Fibroblast of skin of left quadriceps (primary cell): ENCODE data around the gene TNFRSF8.
"Not testable (repeated sequence)": the region's sequence is repeated elsewhere in the genome, so short reads cannot be mapped to it uniquely, and the experiment has no call there.

Source experiments
- DNase-seq, 2 experiments: peaks; one replicate each; pipeline ENCODE4 v3.0.0-alpha.2; 2013; ENCODE audit warnings: low read depth in 2 of 2

TNFRSF8 gene

GRCh38 chr1:12038356-12039163 lies 24.5 kb upstream of the TNFRSF8 start:
- no peak for DNase-seq

GRCh38 chr1:12039164-12039525 lies 24.0 kb upstream of the TNFRSF8 start:
- no peak for DNase-seq

GRCh38 chr1:12039824-12040456 lies 23.2 kb upstream of the TNFRSF8 start:
- not testable (repeated sequence) for DNase-seq

- peak; percentile 93 to 94 for DNase-seq
These were observed 22.5 kb upstream of the TNFRSF8 start for GRCh38 chr1:12040457-12041051.

DNA sequence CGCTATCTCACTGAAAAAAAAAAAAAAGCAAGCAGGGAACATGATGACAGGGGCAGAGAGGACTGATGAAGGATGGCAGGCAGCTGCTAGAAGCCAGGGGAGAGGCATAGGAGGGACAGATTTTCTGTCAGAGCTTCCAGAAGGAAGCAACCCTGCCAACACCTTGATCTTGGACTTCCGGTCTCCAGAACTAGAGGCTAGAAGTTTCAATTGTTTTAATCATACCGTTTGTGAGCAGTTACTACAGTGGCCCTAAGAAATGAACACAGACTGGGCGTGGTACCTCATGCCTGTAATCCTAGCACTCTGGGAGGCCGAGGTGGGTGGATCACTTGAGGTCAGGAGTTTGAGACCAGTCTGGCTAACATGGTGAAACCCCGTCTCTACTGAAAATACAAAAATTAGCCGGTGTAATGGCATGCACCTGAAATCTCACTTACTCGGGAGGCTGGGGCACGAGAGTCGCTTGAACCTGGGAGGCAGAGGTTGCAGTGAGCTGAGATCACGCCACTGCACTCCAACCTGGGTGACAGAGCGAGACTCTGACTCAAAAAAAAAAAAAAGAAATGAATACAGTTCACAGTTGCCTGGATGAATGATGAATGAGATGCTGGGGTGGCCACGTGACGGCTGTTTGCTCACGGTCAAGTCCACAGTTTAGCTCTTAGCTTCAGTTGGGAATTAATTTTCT lies 18.8 kb upstream of the TNFRSF8 start:
- DNase-seq, result not testable (repeated sequence)

DNA sequence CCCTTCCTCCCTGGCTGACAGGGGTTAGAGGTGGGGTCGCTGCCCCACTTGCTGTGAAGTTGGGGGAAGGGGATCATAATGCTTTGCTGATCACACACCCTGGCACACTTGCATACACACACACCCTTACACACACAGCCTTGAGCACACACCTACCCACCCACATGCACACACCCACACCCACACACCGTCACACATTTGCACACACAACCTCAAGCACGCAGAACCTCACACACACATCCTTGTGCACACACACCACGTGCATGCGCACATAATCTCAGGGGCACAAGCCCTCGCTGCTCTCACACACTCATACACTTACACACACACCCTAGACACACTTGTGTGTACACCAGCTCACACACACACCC lies 16.4 kb upstream of the TNFRSF8 start:
- no peak for DNase-seq

DNA sequence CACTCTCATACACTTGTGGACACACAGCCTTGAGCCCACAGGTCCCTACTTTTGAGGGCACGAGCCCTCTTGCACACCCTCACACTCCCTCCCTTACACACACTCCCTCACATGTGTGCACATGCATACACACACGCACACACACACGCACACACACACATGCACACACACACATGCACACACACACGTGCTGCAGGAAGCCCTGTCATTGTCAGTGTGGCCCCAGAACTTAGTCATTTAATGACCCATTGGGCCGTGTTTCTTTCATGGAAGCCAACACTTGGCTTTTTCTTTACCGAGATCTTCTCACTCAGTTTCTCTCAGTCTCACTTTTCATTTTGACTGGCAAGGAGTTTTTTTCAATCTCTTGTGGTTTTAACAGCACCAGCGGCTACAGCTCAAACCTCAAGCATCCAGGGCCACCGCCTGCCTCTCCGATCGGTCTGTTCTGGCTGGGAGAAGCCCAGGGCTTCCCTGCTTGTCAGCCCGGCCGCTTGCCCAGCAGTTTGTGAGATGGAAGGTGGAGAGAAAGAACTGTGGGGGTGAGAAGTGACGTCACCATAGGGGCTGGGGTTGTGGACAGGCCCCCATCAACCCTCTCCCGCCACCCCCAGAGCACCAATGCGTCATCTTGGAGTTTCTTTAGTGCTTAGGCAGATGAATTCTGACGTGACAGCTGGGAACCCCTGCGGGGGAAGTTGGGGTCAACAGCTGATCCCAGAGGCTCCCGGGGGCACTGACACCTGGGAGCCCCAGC lies 15.8 kb upstream of the TNFRSF8 start:
- no peak for DNase-seq

DNA sequence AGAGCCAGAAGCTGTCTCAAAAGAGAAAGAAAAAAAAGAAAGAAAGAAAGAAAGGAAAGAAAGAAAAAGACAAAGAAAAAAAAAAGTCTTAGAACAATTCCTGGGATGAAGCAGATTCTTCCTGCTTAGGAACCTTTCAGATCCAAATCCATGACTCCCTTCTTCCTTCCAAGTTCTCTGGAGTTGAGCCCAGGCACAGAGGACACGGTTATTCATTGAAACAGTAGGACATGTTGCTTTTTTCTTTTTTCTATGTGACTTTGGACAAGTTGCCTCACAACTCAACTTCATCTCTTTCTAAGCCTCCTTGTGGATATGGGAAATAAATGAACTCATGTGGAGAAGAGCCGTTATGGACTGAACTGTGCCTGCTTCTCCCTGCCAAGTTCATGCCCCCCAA lies 14.7 kb upstream of the TNFRSF8 start:
- no peak for DNase-seq

- no peak for DNase-seq
These were observed 13.5 kb upstream of the TNFRSF8 start for GRCh38 chr1:12049616-12050015.

- DNase-seq, result no peak
These were observed 11.7 kb upstream of the TNFRSF8 start for GRCh38 chr1:12051361-12051760.

DNA sequence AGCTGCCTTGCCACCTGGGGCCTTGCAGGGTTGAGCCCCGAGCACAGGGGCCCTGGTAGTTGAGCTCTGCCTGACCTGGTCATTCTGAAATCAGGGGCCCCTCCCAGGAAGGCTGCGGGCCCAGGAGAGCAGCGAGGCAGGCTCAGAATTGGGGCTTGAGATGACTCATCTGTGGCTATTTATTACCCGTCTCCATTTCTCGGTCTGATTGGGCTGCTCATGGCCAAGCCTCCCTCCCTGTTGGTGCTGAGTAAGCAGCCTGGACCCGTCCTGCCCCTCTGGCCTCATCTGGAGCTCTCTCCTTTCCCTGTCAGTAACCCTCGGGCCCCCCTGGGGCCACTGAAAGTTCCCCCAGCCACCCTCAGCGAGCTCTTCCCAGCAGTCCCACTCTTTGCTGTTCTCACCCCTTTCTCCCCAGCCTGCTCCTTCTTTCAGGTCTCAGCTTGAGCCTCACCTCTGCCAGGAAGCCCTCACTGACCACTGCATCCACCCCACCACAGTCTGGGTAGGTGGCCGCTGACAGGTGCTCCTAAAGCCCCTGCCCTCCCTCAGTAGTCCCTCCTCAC lies 11.0 kb upstream of the TNFRSF8 start:
- DNase-seq, result peak; percentile 45 to 46

- DNase-seq, result no peak
These were observed 10.0 kb upstream of the TNFRSF8 start for GRCh38 chr1:12052997-12053686.

DNA sequence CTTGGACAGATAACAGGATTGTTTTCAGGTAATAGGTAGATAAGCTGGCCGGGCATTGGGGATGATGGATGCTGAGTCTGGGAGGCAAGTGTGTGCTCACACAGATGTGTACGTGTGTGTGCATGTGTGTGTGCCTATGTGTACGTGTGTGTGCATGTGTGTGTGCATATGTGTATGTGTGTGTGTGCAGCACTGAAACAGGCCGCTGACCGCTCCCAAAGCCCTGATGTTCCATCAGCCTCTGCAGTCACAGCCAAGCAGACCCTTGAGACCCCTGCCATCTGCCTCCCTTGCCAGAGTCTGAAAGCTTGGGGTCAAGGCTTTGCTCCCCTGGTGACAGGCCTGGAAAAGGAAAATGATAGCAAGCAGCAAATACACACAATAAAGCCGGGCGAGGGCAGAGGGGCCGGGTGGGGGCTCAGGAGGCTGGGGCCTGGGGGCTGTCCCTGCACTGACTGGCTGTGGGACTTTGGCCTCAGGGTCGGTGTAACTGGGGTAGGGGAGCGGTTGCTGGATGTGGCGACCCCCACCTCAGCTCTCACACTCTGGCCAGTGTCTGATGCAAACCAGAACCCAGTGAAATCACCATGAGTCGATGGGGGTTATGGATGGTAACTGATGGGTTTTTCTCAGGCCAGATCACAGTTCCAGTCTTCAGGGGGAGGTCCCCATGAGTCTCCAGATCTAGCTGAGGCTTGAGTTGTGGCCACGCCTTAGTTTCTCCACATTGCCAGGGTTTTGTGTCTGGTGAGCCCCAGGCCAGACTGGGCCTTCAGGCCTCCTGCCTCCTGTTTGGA lies 9.2 kb upstream of the TNFRSF8 start:
- DNase-seq, result no peak

- no peak for DNase-seq
These were observed 7.8 kb upstream of the TNFRSF8 start for GRCh38 chr1:12055259-12055658.

GRCh38 chr1:12056331-12056841 lies 6.7 kb upstream of the TNFRSF8 start:
- DNase-seq, result no peak

- DNase-seq, result no peak
These were observed 5.7 kb upstream of the TNFRSF8 start for GRCh38 chr1:12057382-12057781.

DNA sequence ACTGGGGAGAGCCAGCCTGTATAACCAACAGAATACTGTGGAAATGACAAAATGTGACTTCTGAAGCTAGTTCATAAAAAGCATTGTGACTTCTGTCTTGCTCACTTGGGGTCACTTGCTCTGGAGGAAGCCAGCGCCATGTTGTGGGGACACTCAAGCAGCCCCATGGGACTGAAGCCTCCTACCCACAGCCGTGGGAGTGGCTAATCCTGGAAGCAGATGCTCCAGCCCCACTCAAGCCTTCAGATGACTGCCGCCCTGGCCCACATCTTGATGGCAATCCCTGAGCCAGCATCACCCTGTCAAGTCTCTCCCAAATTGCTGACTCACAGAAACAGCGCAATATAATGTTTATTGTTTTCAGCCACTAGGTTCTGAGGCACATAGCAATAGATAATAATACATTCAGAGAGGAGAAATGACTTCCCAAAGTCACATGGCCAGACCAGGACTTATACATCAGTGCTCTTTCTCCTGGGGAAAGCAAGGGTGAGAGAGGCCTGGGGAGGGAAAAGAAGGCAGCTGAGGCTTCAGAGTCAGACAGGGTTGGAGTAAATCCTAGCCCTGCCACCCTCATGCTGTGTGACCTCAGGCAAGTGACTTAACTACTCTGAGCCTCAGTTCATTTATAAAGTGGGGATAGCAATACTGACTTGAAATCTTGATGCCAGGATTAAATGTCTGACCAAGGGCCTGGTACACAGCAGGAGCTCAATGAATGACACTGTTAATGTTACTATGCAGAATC lies 5.0 kb upstream of the TNFRSF8 start:
- no peak for DNase-seq

DNA sequence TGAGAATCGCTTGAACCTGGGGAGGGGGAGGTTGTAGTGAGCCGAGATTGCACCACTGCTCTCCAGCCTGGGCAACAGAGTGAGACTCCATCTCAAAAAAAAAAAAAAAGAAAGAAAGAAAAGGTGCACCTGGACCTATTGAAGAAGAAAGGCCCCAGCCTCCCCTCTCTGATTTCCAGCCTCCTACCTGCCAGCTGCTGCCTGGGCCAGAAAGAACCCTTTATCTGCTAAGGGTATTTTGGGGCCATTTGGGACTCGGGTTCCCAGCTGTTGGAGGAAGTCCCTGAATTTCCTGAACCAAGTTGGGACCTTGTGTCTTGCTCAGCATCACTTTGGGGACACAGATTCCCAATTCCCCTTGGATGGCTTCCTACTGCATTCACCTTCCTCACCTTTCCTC lies 3.9 kb upstream of the TNFRSF8 start:
- no peak for DNase-seq
